Activated CD4-positive, alpha-beta T cell treated with anti-CD3 and anti-CD28 coated beads, Interleukin-2, amount 10 ng/mL, durations not matched to agents 24 days and 14 days (primary cell): Measurements from ENCODE around the gene RIPPLY1. TPM values are rescaled to one million over a fixed set of nuclear protein-coding genes. Genes with fewer than 3 reads are reported as not detected.

Source experiments
- DNase-seq: peaks from one replicate; pipeline ENCODE4 v3.0.0; 2022
- H3K27ac Mint-ChIP-seq: one replicate; pipeline ENCODE4 v1.8.0; 2022; ENCODE audit warnings: mild to moderate bottlenecking, mixed read lengths
- H3K27me3 Mint-ChIP-seq: one replicate; pipeline ENCODE4 v1.8.0; 2022; ENCODE audit warnings: mixed read lengths
- H3K36me3 Mint-ChIP-seq: one replicate; pipeline ENCODE4 v1.8.0; 2022; ENCODE audit warnings: low read depth, mild to moderate bottlenecking, mixed read lengths
- H3K4me1 Mint-ChIP-seq: one replicate; pipeline ENCODE4 v1.8.0; 2021; ENCODE audit warnings: mixed read lengths
- H3K4me3 Mint-ChIP-seq: one replicate; pipeline ENCODE4 v1.8.0; 2022; ENCODE audit warnings: mild to moderate bottlenecking, moderate library complexity, mixed read lengths
- H3K9me3 Mint-ChIP-seq: one replicate; pipeline ENCODE4 v1.8.0; 2021; ENCODE audit warnings: mixed read lengths
- intact Hi-C: fragments of 100-400 bp; cut with micrococcal nuclease; formaldehyde crosslinking; loops from one replicate; pipeline ENCODE4 v1.15.1; 2023
- total RNA-seq: library from RNA; stranded (reverse); gene quantifications from 2 replicates; pipeline ENCODE4 v1.2.3, GENCODE V29; 2022

Gene RIPPLY1
- total RNA-seq, 1 donor from 2014 or later: not detected

DNA sequence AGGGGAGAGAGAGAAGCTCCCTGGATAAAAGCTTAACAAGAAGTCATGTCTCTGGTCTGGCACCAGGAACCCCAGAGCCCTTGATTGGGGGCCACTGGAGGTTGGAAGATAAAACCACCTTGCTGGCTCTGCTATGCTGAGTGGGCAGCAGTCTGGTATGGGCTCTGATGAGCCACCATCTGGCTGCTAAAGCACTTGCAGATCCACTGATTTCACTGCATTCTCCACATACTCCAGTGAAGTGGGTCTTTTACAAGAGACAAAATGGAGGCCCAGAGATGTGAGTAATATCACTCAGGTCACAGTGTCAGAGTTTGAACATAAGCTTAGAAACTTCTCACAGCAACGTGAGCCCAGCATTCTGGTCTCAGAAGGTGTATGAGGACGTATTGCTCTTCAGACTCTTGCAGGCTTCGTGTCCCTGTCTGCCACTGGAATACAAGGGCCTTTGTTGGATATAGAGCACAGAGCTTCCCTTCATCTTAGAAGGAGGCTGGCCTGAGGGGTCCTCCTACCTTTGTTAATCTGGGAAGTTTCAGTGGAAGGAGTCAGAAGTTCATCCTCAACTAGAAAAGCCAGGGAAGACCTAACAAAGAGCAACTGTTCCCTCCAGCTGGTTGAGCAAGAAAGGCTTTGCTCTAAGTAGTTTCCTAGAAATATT is 28.8 kb upstream of the RIPPLY1 start:
- no peaks in the 10 kb centered on the region for H3K27me3 Mint-ChIP-seq
- no peak overlapping the region for H3K4me3 Mint-ChIP-seq
- no peak overlapping the region for H3K27ac Mint-ChIP-seq
- H3K9me3 Mint-ChIP-seq: no peaks in the 10 kb centered on the region
- no peaks in the 10 kb centered on the region for H3K4me1 Mint-ChIP-seq
- no peak for DNase-seq
- no peaks in the 10 kb centered on the region for H3K36me3 Mint-ChIP-seq
- intact Hi-C loops: no loop called here

- Mint-ChIP-seq H3K36me3 (no peaks in the 10 kb centered on the region), H3K27me3 (no peaks in the 10 kb centered on the region), H3K4me1 (no peaks in the 10 kb centered on the region), H3K9me3 (no peaks in the 10 kb centered on the region), H3K4me3 (no peak overlapping the region), H3K27ac (no peak overlapping the region)
- intact Hi-C loops: no loop called here
- no peak for DNase-seq
These were observed 25.1 kb upstream of the RIPPLY1 start for GRCh38 chrX:106928227-106928626.

- no peaks in the 10 kb centered on the region for H3K36me3 Mint-ChIP-seq
- DNase-seq: no peak
- no peaks in the 10 kb centered on the region for H3K27me3 Mint-ChIP-seq
- no peaks in the 10 kb centered on the region for H3K4me1 Mint-ChIP-seq
- H3K9me3 Mint-ChIP-seq: no peaks in the 10 kb centered on the region
- intact Hi-C loops: no loop called here
- no peak overlapping the region for H3K4me3 Mint-ChIP-seq
- no peak overlapping the region for H3K27ac Mint-ChIP-seq
These were observed 24.6 kb upstream of the RIPPLY1 start for GRCh38 chrX:106927700-106928099.

- no peak overlapping the region for H3K4me3 Mint-ChIP-seq
- H3K4me1 Mint-ChIP-seq: no peaks in the 10 kb centered on the region
- H3K27me3 Mint-ChIP-seq: no peaks in the 10 kb centered on the region
- H3K9me3 Mint-ChIP-seq: no peaks in the 10 kb centered on the region
- no peak overlapping the region for H3K27ac Mint-ChIP-seq
- DNase-seq: no peak
- no peaks in the 10 kb centered on the region for H3K36me3 Mint-ChIP-seq
- intact Hi-C loops: no loop called here
These were observed 23.9 kb upstream of the RIPPLY1 start for GRCh38 chrX:106927023-106927422.

DNA sequence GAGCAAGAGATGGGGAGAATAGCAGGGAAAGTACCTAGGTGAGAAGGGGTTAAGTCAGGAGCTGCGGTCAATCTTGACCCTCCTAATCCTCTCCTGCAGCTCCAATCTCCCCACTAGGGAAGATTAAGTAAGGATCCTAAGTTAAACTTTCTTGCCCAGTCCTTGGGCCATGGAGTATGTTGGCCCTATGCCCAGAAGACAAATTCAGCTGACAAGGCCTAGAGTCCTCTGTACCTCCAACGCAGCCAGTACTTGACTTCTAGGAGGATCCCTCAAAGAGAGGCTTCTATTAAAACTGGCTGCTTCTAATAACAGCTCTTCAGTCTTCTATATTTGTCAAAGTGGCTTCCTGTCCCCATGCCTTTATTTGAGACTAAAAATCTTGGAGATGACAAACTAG is 18.5 kb upstream of the RIPPLY1 start:
- Mint-ChIP-seq H3K4me1 (no peaks in the 10 kb centered on the region), H3K27ac (no peak overlapping the region), H3K9me3 (no peaks in the 10 kb centered on the region), H3K27me3 (no peaks in the 10 kb centered on the region), H3K36me3 (no peaks in the 10 kb centered on the region), H3K4me3 (no peak overlapping the region)
- DNase-seq: no peak
- intact Hi-C loops: no loop called here

DNA sequence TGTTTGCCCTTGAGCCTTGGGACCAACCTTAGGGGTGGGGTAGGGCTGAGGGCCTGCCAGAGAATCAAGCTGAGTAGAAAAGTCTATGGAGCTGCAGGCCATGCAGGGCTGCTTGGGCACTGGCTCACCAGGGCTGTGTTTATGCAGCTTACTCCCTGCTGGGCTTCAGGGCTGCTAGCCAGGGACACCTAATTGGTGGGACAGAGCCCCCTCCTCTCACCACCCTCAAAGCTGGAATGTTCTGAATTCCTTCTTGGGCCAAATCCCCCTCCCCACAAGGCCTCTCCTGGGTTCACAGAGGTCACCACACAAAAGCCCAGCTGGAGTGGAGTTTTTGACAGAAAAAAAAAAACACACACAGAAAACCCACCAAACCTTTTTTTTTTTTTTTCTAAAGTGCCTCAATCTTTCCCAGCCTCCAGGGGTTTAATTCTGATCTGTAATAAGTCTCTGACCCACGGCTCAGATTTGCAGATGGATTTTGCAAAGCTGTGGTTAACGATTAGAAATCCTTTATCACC is 16.9 kb upstream of the RIPPLY1 start, which contains the start of gene CLDN2:
CLDN2 (plus strand) TSS at position 471 of the 521 bp plus-strand sequence. CDS start 7,827 bp downstream, outside the sequence.
- Mint-ChIP-seq H3K27ac (no peak within 1 kb of the TSS), H3K9me3 (no peaks in the 10 kb centered on the region), H3K4me1 (no peaks in the 10 kb centered on the region), H3K4me3 (no peak within 1 kb of the TSS), H3K36me3 (no peaks in the 10 kb centered on the region), H3K27me3 (peaks cover 5% of the 10 kb centered on the region)
- intact Hi-C loops: no loop called here
- no peak for DNase-seq

DNA sequence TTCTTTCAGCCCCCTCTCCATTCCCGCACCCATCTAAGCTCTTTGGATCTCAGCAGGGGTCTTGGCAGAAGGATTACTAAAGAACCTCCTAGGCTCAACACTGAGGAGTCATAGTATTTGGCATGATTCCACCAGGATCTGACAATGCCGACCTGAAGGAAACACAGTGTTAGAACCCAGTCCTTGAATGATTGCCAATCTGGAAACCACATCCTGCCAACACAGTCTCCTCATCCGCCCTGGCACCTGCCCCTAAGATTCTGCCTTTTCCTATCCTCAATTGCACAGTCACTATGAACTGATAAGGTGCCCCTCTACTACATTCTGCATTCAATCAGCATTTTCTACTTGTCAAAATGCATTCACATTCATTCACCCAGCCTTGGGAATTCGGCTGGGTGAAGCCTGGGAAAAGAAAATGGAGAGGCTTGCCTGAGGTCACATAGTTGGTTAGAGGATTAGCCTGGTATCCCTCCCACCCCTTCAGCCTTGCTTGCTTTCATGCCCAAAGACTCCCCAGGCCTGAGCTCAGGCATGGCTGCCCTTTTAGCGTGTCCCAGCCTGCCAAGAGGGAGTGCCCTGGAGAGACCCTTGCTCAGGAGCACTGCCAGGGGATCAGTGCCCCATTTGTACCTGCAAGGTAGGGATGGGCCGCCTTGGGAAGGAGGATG is 14.8 kb upstream of the RIPPLY1 start:
- no peak for DNase-seq
- Mint-ChIP-seq H3K36me3 (no peaks in the 10 kb centered on the region), H3K27me3 (peaks cover 5% of the 10 kb centered on the region), H3K4me1 (no peaks in the 10 kb centered on the region), H3K27ac (no peak overlapping the region), H3K4me3 (no peak overlapping the region), H3K9me3 (no peaks in the 10 kb centered on the region)
- intact Hi-C loops: no loop called here

DNA sequence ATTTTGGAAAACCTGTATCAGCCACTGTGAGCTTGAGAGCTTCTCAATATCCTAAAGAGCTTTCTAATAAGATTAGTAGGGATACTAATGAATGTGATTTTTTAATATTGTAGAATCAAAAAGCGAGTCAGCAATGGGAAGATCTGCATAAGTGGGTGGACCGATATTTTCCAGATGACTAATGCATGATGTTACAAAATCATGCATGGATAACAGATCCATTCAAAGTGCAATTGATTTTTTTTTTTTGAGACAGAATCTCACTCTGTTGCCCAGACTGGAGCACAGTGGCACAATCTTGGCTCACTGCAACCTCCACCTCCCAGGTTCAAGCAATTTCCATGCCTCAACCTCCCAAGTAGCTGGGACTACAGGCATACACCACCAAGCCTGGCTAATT is 9.7 kb upstream of the RIPPLY1 start:
- no peak overlapping the region for H3K27ac Mint-ChIP-seq
- no peaks in the 10 kb centered on the region for H3K4me1 Mint-ChIP-seq
- no peaks in the 10 kb centered on the region for H3K9me3 Mint-ChIP-seq
- no peak overlapping the region for H3K4me3 Mint-ChIP-seq
- DNase-seq: no peak
- peaks cover 5% of the 10 kb centered on the region for H3K27me3 Mint-ChIP-seq
- no peaks in the 10 kb centered on the region for H3K36me3 Mint-ChIP-seq
- intact Hi-C loops: no loop called here

DNA sequence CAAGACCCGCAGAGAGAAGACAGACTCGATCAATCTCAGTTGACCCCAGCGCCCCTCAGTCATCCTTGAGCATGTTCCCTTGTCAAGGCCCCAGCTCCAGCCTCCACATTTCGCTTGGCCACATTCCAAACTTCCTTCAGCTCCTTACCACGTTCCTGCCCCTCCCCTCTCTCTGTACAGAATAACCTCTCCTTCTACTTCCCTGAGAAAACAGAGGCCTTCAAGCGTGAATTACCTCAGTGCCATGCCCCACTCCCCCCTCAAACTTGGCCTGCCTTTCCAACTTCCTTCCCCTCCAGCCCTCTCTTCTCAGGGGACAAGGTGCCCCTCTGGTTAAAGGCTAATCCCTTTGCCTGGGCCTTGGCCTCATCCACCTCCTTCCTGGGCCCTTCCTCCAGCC is 3.2 kb upstream of the RIPPLY1 start:
- DNase-seq: no peak
- intact Hi-C loops: no loop called here
- H3K4me1 Mint-ChIP-seq: no peaks in the 10 kb centered on the region
- no peaks in the 10 kb centered on the region for H3K36me3 Mint-ChIP-seq
- no peaks in the 10 kb centered on the region for H3K9me3 Mint-ChIP-seq
- no peaks in the 10 kb centered on the region for H3K27me3 Mint-ChIP-seq
- no peak overlapping the region for H3K4me3 Mint-ChIP-seq
- no peak overlapping the region for H3K27ac Mint-ChIP-seq

- Mint-ChIP-seq H3K27ac (no peak overlapping the region), H3K4me1 (no peaks in the 10 kb centered on the region), H3K9me3 (no peaks in the 10 kb centered on the region), H3K4me3 (no peak overlapping the region), H3K27me3 (no peaks in the 10 kb centered on the region), H3K36me3 (no peaks in the 10 kb centered on the region)
- intact Hi-C loops: no loop called here
- DNase-seq: no peak
These were observed 2.0 kb upstream of the RIPPLY1 start for GRCh38 chrX:106905064-106905708.

GRCh38 chrX:106903856-106904528 is 851 bp upstream of the RIPPLY1 start:
- H3K4me1 Mint-ChIP-seq: no peaks in the 10 kb centered on the region
- H3K27me3 Mint-ChIP-seq: no peaks in the 10 kb centered on the region
- intact Hi-C loops: no loop called here
- no peak overlapping the region for H3K4me3 Mint-ChIP-seq
- DNase-seq: no peak
- no peaks in the 10 kb centered on the region for H3K9me3 Mint-ChIP-seq
- no peak overlapping the region for H3K27ac Mint-ChIP-seq
- no peaks in the 10 kb centered on the region for H3K36me3 Mint-ChIP-seq

DNA sequence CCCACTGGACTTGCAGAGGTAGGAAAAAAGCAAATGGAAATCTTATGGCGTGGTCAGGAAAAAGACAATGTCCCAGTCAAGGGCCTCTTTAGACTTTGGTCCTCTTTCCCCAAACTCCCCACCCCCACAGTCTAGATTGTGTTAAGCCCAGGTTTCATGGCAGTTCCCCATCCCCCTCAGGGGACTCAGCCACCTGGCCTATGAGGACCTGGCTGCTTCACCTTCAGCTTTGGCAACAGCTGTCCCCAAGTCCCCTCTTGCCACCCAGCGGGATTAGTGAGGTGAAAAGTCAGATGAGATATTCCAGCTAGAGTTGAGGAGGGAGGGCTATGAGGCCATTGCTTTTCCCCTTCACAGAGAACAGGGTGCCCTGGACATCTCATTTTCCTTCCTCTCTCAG is 457 bp downstream of the RIPPLY1 start:
- no peaks in the 10 kb centered on the region for H3K9me3 Mint-ChIP-seq
- no peak for DNase-seq
- H3K36me3 Mint-ChIP-seq: no peaks in the 10 kb centered on the region
- H3K27ac Mint-ChIP-seq: no peak overlapping the region
- no peaks in the 10 kb centered on the region for H3K4me1 Mint-ChIP-seq
- no peak overlapping the region for H3K4me3 Mint-ChIP-seq
- H3K27me3 Mint-ChIP-seq: no peaks in the 10 kb centered on the region
- intact Hi-C loops: no loop called here

DNA sequence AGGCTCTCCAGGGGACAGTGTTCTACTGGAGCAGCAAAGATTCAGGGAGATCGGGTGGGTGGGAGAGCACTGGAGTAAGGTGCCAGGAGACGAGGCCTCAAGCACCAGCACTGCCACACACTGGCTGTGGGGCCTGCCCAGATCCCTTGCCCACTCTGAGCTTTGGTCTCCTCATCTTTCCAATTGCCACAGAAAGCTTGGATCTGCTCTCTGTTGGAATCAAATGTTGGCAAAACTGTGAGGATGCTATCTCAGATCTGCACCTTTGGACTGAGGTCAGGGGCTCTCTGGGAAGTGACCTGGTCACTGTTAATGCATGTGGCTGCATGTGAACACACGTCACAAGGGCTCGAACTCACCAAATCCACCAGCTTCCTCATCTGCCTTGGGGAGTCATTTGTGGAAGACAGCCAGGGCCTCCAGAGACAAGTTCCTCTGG is 1.3 kb downstream of the RIPPLY1 start:
- no peaks in the 10 kb centered on the region for H3K4me1 Mint-ChIP-seq
- no peaks in the 10 kb centered on the region for H3K36me3 Mint-ChIP-seq
- no peaks in the 10 kb centered on the region for H3K27me3 Mint-ChIP-seq
- H3K9me3 Mint-ChIP-seq: no peaks in the 10 kb centered on the region
- intact Hi-C loops: no loop called here
- H3K27ac Mint-ChIP-seq: no peak overlapping the region
- H3K4me3 Mint-ChIP-seq: no peak overlapping the region
- no peak for DNase-seq

GRCh38 chrX:106901341-106901740 is 1.8 kb downstream of the RIPPLY1 start:
- H3K9me3 Mint-ChIP-seq: no peaks in the 10 kb centered on the region
- H3K4me1 Mint-ChIP-seq: no peaks in the 10 kb centered on the region
- no peaks in the 10 kb centered on the region for H3K27me3 Mint-ChIP-seq

More at GRCh38 chrX:106901341-106901740, 1.8 kb downstream of the RIPPLY1 start:
- intact Hi-C loops: no loop called here
- Mint-ChIP-seq H3K27ac (no peak overlapping the region), H3K4me3 (no peak overlapping the region), H3K36me3 (no peaks in the 10 kb centered on the region)
- DNase-seq: no peak
